GM18858 (cell line): Measurements from ENCODE around the gene UPK3A.
"Not testable (repeated sequence)": the region's sequence is repeated elsewhere in the genome, so short reads cannot be mapped to it uniquely, and the experiment has no call there.

ENCODE experiments used
- ATAC-seq: cut with Tn5 transposase; IDR thresholded peaks from one replicate; pipeline ENCODE4 v1.9.1; 2021; ENCODE audit not compliant: unreplicated experiment

The UPK3A gene

DNA sequence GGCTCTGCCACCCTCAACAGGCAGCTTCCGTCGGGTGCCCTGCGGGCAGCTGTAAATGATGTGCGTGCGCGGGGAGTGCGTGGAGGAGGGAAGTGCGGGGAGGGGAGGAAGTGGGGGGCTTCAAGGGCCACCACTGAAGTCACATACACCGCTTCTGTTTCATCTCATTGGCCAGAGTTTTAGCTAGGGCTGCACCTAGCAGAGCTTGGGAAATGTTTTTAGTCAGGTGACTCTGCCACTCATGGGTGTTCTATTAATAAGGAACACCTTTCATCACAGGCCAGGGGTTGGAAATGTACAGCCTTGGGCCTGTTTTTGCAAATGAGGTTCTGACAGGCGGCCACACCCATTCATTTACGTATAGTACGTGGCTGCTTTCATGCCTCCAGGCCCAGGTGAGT lies 39.6 kb downstream of the UPK3A start:
- no peak for ATAC-seq

DNA sequence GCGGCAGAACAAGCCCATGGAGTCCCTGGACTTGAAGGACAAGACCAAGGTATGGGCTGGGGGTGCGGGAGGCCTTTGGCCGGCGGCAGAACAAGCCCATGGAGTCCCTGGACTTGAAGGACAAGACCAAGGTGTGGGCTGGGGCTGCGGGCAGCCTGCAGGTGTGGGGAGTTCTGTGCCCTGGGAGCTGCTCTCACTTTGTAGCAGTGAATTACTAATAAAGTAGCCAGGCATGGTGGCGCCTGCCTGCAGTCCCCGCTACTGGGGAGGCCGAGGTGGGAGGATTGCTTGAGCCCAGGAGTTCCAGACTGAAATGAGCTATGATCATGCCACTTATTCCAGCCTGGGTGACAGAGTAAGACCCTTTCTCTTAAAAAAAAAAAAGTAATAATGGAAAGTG lies 43.5 kb downstream of the UPK3A start:
- not testable (repeated sequence) for ATAC-seq

DNA sequence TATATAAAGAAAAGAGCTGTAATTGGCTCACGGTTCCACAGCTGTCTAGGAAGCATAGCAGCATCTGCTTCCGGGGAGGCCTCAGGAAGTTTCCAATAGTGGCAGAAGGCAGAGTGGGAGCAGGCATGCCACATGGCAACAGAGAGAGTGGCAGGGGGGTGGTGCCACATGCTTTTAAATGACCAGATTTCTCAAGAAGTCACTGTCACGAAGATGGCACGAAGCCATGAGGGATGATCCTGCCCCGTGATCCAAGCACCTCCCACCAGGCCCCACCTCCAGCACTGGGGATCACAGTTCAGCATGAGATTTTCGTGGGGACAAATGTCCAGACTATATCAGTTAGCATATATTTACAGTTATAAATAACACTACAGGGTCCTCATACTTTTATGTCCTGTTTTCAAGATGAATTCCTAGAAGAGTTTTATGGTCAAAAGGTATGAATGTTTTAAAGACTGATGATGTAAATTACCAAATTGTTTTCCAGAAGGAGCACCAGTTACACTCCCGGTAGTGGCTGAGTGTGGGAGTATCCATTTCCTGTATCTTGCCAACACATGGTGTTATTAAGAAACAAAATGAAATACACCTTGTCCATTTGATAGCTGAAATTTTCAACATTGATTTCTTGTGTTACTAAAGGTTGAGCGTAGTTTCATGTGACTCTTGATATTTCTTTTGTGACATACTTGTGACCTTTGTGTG lies 44.2 kb downstream of the UPK3A start:
- ATAC-seq, result no peak

DNA sequence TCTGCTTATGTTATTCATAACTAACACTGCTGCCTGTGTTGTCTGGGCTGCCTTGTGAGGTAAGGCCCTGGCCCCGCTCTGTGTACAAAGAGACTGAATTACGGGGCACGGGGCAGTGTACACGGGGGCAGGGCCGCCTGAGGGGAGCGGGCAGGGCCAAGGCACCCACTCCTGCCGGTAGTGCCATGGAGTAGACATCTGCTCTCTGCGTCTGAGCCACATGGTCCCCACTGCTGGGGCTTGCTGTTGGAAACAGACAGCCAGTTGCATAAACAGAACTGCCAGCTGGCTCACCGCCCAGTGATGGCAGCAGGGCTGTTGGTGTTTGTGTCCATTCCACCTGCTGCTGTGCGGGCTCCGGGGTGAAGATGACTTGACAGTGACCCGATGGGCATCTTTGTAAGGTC lies 44.8 kb downstream of the UPK3A start:
- ATAC-seq, result no peak

DNA sequence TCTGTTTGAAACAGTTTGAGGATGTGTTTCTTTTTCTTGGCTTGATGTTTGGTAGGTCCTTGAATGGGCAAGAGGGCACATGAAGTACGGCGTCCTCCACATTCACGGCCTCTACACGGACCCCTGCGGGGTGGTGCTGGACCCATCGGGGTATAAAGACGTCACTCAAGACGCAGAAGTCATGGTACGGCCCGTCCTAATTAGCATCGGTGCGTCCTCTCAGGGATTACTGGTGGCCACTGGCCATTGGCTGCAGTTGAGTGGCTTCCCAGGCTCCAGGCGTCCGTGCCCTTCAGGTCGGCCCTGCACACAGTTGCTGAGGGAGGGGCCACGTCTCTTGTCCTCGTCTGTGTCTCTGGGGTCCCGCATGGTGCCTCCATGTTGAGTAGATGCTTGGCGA lies 45.8 kb downstream of the UPK3A start:
- ATAC-seq, result no peak

DNA sequence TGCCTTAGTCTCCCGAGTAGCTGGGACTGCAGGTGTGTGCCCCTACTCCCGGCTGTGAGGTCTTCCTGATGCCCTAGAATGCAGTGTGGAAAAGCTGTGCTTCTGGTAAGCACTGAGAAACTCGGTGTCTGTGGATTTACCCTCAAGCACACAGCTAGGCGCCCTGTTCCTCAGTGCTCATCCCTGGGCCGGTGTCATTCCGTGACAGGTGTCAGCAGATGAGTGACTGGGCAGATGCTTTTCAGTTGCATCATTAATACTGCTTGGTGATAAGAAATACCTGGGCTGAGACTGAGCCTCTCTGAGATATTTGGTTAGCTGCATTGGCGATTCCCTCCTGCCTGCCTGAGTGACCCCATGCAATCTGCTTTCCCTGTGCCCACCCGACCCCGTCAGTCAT lies 46.7 kb downstream of the UPK3A start:
- no peak for ATAC-seq

DNA sequence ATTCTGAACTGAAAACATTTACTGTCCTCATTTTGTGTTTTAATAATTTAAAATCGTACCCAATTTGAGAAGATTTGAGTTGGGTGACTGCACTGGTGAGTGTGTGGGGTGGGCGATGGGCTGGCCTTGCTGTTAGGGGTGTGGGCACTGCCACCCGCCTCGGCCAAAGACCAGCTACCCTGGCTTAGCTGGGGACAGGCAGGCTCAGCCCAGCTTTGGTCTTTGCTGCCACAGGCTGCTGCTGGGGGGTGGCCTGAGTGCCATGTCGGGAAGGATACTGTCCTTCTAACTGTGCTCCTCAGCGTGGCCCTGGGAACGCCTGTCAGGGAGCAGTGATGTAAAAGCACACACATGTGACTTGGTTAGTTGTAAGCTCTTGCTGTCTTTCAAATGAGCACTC lies 47.3 kb downstream of the UPK3A start:
- no peak for ATAC-seq

DNA sequence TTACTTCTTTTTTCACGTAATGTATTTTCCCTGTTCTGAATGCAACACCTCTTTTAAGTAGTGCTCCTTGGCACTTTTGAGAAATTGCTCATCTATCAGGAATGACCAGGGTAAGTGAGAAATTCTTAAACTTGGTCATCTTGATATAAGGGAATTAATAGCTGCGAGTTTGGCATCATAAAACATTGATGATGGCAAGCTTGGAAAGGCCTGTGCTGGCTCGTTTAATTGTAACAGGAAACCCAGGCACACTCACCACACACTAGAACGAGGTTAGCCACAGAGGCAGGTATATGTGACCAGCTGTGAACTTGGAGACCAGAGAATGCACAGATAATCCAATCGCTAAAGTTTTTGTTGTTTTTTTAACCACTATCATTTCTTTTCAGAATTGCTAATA lies 49.3 kb downstream of the UPK3A start:
- no peak for ATAC-seq

DNA sequence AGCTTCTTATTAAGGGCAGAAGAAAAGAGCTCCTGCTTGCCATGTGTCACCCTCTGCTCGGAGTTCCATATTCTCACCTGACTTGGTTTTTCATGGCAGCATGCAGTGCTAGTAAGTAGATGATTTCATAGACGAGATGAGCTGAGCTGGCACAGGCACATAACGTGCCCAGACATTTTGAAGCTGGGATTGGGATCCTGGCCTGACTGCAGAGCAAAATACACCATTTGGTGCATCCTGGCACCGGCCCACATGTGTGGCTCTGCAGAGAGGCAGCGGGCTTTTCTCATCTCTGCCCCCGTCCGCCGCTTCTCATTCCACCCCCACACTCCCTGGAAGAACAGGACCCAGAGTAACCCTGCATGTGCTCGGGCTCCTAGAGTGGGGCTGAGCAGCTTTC lies 49.8 kb downstream of the UPK3A start:
- no peak for ATAC-seq

DNA sequence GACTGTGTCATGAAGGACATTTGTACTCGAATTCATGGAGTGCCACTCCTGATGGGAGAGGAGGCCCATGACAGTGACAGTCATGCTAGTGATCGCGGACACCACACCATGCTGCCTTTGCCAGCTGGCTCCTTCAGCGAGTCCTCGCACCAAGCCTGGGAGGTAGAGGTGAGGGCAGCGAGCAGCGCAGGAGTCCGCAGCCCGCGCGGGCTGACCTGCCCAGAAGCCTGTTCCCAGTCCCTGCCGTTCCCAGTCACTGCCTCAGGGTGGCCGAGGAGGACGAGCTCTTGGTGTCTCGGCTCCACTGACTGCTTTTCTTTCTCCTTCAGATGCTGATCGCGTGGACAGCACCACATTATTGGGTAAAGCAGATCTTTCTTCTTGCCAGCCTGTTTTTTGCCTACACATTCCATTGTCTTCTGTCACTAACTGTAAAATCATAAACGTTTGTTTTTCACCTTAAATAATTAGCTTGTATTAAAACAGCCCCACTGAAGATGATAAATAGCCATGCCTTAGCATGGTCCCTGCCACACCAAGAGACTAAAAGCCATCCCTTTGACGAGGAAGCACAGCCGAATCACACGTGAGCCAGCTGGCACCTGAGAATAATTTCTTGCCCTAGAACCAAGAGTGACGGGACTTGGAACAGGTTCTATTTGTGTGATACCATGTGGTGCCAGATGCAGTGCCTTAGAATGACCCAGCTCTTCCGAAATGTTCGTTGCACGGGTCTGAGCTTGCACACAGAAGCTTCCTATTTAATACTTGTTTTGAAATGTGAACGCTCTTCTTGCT lies 50.5 kb downstream of the UPK3A start:
- no peak for ATAC-seq

DNA sequence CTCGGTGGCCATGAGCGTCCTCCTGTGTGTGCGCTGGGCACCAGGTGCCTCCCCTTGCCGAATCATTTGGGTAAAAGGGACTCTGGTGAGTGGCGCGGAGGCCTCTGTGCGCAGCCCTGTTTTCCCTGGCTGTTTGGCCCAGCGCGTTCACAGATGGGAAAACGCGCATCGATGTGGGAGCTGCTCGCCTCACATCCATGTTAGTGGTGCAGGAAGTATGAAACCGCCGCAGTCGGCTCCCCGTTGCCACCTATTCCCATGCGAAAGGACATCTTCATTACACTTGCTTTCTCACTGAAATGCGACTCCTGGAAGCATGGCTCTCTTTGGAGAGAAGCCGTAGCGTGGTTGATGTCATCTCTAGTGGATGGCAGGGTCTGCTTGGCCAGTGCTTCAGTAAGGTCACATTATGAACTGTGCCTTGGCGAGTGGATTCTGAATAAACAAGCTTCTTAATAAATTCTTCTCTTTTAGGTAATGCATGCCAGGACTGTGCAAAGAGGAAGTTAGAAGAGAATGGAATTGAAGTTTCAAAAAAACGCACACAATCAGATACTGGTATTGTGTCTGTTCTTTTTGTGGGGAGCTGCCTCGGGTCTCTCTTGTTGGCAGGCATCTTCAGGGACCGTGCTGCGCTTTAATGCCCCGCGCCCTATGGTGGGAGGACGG lies 51.2 kb downstream of the UPK3A start:
- ATAC-seq, result no peak

DNA sequence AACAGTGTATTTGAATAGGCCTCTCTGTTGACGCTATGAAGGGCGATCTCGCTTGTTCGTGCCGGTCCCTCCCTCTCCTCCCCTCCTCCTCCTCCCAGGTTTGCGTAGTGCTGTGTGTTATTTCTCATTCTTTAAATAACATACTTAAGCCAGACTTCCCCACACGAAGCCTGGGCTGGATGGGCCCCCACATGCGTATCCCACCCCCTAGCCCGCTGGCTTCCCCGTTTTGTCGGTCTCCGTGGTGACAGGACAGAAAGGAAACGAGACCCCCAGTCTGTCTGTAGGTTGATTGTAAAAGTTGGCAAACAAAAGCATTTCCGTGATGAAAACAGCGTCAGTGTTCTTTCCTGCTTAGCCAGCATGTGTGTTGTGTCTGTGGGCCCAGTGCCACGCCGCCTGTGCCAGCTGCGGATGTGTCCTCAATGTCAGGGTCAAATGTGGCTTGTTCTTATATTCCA lies 52.3 kb downstream of the UPK3A start:
- ATAC-seq, result no peak

DNA sequence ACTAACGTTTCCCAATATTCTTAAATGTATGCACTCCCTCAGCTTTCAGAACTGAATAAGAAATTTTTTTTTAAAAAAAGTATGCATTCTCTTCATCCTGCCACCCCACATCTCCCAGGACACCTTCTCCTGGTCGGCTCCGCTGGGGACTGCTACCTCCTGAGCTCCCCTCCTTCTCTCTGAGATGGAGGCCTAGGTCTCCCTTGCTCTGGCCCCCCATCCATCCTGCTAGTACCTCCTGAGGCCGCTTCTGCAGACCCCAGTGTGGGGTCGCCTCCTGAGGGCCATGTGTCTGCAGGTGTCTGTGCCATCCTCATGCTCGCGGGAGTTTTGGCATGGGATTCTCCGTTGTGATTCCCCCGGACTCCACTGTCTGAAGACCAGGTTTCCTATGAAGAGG lies 52.8 kb downstream of the UPK3A start:
- ATAC-seq, result no peak

DNA sequence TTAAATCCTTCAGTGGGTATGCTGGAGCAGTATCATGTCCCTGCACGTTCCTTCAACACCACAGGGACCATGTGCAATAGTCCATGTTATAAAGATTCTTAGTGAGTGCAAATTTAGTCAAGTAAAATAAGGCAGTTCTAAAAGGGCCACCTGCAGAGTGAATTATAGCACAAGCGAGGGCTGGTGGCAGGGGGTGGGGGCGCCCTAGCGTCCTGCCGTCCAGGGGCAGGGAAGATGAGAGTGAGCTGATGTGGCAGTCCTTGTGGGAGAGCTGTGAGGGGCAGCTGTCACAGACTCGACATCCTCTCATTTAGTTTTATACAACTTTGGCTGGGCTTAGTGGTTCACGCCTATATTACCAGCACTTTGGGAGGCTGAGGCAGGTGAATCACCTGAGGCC lies 54.0 kb downstream of the UPK3A start:
- no peak for ATAC-seq

DNA sequence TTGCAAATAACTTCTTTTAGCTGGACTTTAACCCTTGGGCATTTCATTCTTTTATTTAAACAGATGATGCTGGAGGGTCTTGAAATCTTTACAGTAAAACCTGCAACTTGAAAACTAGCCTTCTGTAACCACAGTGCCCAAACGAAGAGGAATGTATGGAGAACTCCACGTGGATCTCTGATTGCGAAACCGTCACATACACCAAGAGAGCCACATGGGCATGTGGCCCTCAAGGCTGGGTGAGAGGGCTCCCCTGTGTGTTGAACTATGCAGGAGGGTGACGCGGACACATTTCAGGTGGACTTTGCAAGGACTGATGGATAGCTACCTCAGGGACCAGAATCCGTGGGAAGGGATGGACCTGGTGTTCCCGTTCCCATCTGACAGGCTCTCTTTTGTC lies 55.6 kb downstream of the UPK3A start:
- ATAC-seq, result no peak

DNA sequence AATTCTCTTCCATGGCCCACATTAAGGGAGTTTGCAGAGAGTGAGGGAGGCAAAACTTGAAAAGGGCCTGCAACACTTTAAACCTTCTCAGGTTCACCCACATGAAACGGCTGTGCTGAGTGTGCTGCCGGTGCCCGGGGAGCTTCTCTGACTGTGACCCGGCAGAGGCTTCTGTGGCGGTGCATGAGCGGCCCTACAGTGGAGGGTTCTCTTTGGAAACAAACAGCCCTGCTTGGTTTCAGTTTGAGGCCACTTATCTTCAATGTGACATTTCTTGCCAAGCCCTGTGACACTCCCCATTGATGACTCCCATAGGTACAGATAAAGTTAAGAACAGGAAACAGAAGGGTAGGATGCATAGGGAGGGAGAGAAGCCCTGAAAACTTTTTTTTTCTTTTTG lies 56.7 kb downstream of the UPK3A start:
- ATAC-seq, result no peak

DNA sequence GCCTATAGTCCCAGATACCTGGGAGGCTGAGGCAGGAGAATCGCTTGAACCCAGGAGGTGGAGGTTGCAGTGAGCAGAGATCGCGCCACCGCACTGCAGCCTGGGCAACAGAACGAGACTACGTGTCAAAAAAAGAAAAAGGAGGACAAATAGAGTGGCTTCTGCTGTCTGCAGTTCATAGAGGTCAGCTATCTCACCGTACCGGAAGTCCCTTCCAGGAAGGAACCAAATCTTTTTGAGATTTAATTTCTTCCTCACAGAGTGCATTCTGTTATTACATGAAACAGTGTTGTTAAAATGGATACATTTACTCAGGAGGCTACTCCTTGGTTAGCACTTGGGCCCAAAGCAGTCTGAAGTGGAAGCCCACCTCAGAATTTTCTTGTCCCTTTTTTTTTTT lies 58.4 kb downstream of the UPK3A start:
- ATAC-seq, result no peak

DNA sequence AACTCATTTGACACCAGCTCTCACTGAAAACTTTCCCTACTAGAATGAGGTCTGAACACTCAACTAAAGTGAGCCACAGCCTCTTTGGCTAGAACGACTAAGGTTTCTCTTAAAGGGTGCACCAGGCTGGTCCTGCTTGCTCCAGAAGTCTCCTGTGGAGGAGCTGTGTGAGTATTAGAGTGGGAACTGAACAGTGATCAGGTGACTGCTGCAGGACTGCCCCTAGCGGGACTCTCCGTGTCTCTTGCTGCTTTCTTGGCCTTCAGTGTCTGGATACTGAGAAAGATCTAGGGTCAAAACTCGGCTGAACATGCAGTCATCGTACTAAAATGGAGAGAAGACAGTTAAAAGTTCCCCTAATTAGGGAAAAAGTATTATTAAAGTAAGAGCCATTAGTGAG lies 59.6 kb downstream of the UPK3A start:
- no peak for ATAC-seq
